ENCODE data around the gene NRG3.

The NRG3 gene

DNA sequence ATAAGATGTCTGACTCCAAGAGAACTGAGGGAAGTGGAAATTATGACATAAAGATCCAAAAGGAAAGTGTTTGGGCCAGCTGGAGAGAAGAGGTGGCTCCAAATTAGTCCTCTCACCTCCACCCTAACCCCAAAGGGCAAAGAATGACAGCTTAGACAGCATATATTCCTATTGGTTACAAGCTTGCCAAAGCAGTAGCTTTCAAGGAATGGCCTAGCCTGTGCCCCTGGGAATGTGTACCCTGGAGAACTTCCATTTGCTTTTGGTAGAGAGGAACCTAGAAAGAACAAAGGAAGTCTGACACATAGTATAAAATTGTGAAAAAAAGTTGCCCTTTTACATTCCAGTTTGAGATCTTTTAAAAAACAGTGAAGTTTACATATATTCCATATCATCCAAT, 11.2 kb upstream of the NRG3 start:
- Histone ChIP-seq H3K9me3 (ENCODE audit: low read length) (no peaks in the 10 kb centered on the region), H3K4me2 (ENCODE audit: low read length) (no peak overlapping the region), H3K4me3 (ENCODE audit: low read depth, low read length, poor library complexity, severe bottlenecking) (no peak overlapping the region), H3K9ac (ENCODE audit: low read length) (no peak overlapping the region), H2AFZ (ENCODE audit: low read length) (no peak overlapping the region), H3K9me2 (ENCODE audit: low read depth, low read length) (no peaks in the 10 kb centered on the region), H3K27ac (ENCODE audit: low read depth, low read length, poor library complexity, severe bottlenecking) (no peak overlapping the region), H3K4me1 (ENCODE audit: insufficient read depth, low read length, severe bottlenecking) (no peaks in the 10 kb centered on the region), H3F3A (ENCODE audit: insufficient read depth, low read length) (no peaks in the 10 kb centered on the region), H3K27me3 (ENCODE audit: insufficient read depth, low read length) (no peaks in the 10 kb centered on the region), H3K79me2 (ENCODE audit: insufficient read depth, low read length) (no peaks in the 10 kb centered on the region), H3K36me3 (ENCODE audit: insufficient read depth, low read length) (no peaks in the 10 kb centered on the region), H4K20me1 (ENCODE audit: insufficient read depth, low read length) (no peaks in the 10 kb centered on the region)
- TF ChIP-seq EZH2 (IDR thresholded peaks at IDR 0.05; ENCODE audit: borderline replicate concordance, low read length) = no peak
- TF ChIP-seq, protein P1, sequence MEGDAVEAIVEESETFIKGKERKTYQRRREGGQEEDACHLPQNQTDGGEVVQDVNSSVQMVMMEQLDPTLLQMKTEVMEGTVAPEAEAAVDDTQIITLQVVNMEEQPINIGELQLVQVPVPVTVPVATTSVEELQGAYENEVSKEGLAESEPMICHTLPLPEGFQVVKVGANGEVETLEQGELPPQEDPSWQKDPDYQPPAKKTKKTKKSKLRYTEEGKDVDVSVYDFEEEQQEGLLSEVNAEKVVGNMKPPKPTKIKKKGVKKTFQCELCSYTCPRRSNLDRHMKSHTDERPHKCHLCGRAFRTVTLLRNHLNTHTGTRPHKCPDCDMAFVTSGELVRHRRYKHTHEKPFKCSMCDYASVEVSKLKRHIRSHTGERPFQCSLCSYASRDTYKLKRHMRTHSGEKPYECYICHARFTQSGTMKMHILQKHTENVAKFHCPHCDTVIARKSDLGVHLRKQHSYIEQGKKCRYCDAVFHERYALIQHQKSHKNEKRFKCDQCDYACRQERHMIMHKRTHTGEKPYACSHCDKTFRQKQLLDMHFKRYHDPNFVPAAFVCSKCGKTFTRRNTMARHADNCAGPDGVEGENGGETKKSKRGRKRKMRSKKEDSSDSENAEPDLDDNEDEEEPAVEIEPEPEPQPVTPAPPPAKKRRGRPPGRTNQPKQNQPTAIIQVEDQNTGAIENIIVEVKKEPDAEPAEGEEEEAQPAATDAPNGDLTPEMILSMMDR (IDR thresholded peaks at IDR 0.05; ENCODE audit: low read length) = no peak

DNA sequence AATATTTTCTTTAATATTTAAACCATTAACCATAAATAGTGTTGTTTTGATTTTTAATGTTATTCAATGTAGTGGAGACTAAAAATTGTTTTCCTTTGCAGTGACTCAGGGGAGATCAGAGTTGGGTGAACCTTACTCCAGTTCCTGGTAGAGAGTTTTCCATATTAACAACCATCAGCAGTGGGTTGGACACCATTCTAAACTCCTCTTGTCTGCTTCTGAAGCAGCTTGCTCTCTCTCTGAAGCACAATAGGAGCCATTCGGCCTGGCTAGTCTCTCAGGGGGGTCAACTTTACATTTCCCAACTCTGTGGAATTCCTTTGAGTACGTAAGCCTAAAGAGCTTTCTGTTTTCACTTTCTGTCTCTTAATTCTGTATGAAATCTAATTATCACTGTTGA, 9.4 kb upstream of the NRG3 start:
- Histone ChIP-seq H4K20me1 (ENCODE audit: insufficient read depth, low read length) (no peaks in the 10 kb centered on the region), H3K4me3 (ENCODE audit: low read depth, low read length, poor library complexity, severe bottlenecking) (no peak overlapping the region), H3K36me3 (ENCODE audit: insufficient read depth, low read length) (no peaks in the 10 kb centered on the region), H3K4me2 (ENCODE audit: low read length) (no peak overlapping the region), H3K9ac (ENCODE audit: low read length) (no peak overlapping the region), H3K4me1 (ENCODE audit: insufficient read depth, low read length, severe bottlenecking) (no peaks in the 10 kb centered on the region), H2AFZ (ENCODE audit: low read length) (no peak overlapping the region), H3K27ac (ENCODE audit: low read depth, low read length, poor library complexity, severe bottlenecking) (no peak overlapping the region), H3F3A (ENCODE audit: insufficient read depth, low read length) (no peaks in the 10 kb centered on the region), H3K27me3 (ENCODE audit: insufficient read depth, low read length) (no peaks in the 10 kb centered on the region), H3K9me2 (ENCODE audit: low read depth, low read length) (no peaks in the 10 kb centered on the region), H3K79me2 (ENCODE audit: insufficient read depth, low read length) (no peaks in the 10 kb centered on the region), H3K9me3 (ENCODE audit: low read length) (no peaks in the 10 kb centered on the region)
- TF ChIP-seq, protein P1 (IDR thresholded peaks at IDR 0.05; ENCODE audit: low read length) = no peak
- TF ChIP-seq EZH2 (IDR thresholded peaks at IDR 0.05; ENCODE audit: borderline replicate concordance, low read length) = no peak

DNA sequence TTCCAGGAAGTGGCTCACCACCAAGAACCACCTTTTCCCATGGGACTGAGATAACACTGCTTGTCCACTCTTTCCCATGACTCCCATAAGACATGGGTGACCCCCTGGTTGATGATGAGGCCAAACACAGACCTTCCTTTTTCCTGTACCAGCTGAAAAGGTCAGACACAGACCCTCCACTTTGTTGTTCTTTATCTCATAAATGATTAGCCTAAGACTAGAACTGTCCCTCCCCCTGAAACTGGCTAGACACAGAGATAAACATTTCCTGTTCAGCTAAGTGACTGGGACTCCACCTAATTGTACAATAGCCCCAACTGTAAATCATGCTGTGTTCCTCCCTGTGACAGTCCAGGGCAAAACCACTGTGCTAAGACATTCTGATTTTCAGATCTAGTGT, 8.2 kb upstream of the NRG3 start:
- H3K4me2 ChIP-seq (ENCODE audit: low read length) = no peak overlapping the region
- no peaks in the 10 kb centered on the region for H3F3A ChIP-seq (ENCODE audit: insufficient read depth, low read length)
- no peak overlapping the region for H3K9ac ChIP-seq (ENCODE audit: low read length)
- no peaks in the 10 kb centered on the region for H3K79me2 ChIP-seq (ENCODE audit: insufficient read depth, low read length)
- no peak for TF ChIP-seq EZH2 (IDR thresholded peaks at IDR 0.05; ENCODE audit: borderline replicate concordance, low read length)
- TF ChIP-seq, protein P1 (IDR thresholded peaks at IDR 0.05; ENCODE audit: low read length) = no peak
- no peaks in the 10 kb centered on the region for H3K36me3 ChIP-seq (ENCODE audit: insufficient read depth, low read length)
- no peaks in the 10 kb centered on the region for H4K20me1 ChIP-seq (ENCODE audit: insufficient read depth, low read length)
- no peaks in the 10 kb centered on the region for H3K27me3 ChIP-seq (ENCODE audit: insufficient read depth, low read length)
- no peaks in the 10 kb centered on the region for H3K4me1 ChIP-seq (ENCODE audit: insufficient read depth, low read length, severe bottlenecking)
- H3K9me3 ChIP-seq (ENCODE audit: low read length) = no peaks in the 10 kb centered on the region
- no peak overlapping the region for H2AFZ ChIP-seq (ENCODE audit: low read length)
- no peaks in the 10 kb centered on the region for H3K9me2 ChIP-seq (ENCODE audit: low read depth, low read length)
- no peak overlapping the region for H3K27ac ChIP-seq (ENCODE audit: low read depth, low read length, poor library complexity, severe bottlenecking)
- no peak overlapping the region for H3K4me3 ChIP-seq (ENCODE audit: low read depth, low read length, poor library complexity, severe bottlenecking)
